Psoas muscle (tissue), 8 donors: ENCODE results near the gene PUS3. TPM values are rescaled to one million over a fixed set of nuclear protein-coding genes. Genes with fewer than 3 reads are reported as not detected.

Experiments
- ATAC-seq, 4 donors: fragments of 200-7000 bp; cut with Tn5 transposase; one replicate each; pipeline ENCODE4 v1.9.1; 2020; ENCODE audit warnings: moderate library complexity in 3 of 4, mild to moderate bottlenecking in 2 of 4
- DNase-seq, 2 donors: peaks; one replicate each; pipeline ENCODE4 v3.0.0-alpha.2; 2020
- H3K27ac ChIP-seq: fragments of 200-600 bp; one replicate; pipeline ENCODE4 v1.8.0; 2022
- H3K27me3 ChIP-seq, 3 donors: fragments of 200-600 bp in 1 of 3; one replicate each; pipeline versions ENCODE4 v1.6.1 to v1.8.0; 2013 to 2022; ENCODE audit warnings: low read length in 2 of 3, mild to moderate bottlenecking in 2 of 3, moderate library complexity in 1 of 3; ENCODE audit not compliant: insufficient read depth in 3 of 3
- H3K36me3 ChIP-seq, 2 donors: fragments of 200-600 bp in 1 of 2; one replicate each; pipeline versions ENCODE4 v1.6.1 to v1.8.0; 2013 to 2022; ENCODE audit warnings: low read depth in 1 of 2, mild to moderate bottlenecking in 1 of 2, moderate library complexity in 1 of 2; ENCODE audit not compliant: insufficient read depth in 1 of 2
- H3K4me1 ChIP-seq: fragments of 200-600 bp; one replicate; pipeline ENCODE4 v1.8.0; 2022
- H3K4me3 ChIP-seq: fragments of 200-600 bp; one replicate; pipeline ENCODE4 v1.8.0; 2022; ENCODE audit warnings: mild to moderate bottlenecking
- H3K9me3 ChIP-seq: fragments of 200-600 bp; one replicate; pipeline ENCODE4 v1.8.0; 2022
- CTCF ChIP-seq: fragments of 200-600 bp; IDR thresholded peaks from one replicate; pipeline ENCODE4 v1.8.0; 2022; ENCODE audit warnings: antibody characterized with exemption
- WGBS, 3 donors: extraction: QIAGEN DNeasy Blood & Tissue Kit; methylation state at CpG; one replicate each; pipeline versions ENCODE4 v1.1.6 to v1.1.7; 2013; 5-methylcytosine and 5-hydroxymethylcytosine counted together
- intact Hi-C, 2 donors: fragments of 100-400 bp; cut with DNase I; formaldehyde crosslinking; loops; one replicate each; pipeline versions ENCODE4 v1.11.0 to v1.14.2; 2022
- long read RNA-seq, 2 donors: library from polyadenylated mRNA; unstranded; transcript quantifications; one replicate each; pipeline ENCODE4 v2.0.0, GENCODE V29; 2021
- polyA plus RNA-seq, 3 donors: library from polyadenylated mRNA; stranded (reverse); fragments of 200-250 nt; gene quantifications; one replicate each; pipeline ENCODE4 v1.2.3, GENCODE V29; 2013
- total RNA-seq, 4 donors: library from RNA; stranded (reverse); fragmentation: NEBNext Ultra II Directional in 2 of 4; extraction: Animal tissue kit (Norgen Biotek cat#: 25700) in 2 of 4; gene quantifications; one replicate each; pipeline versions ENCODE4 v1.2.1 to v1.2.4, GENCODE V29; 2021 to 2023
- donor health status: healthy with polysubstance abuse.
- donor health status: DM: no; HTN: no; CAD: no; lungs with moderate emphysema.
- donor health status: Bipolar disorder and iron deficiency.
- donor health status: healthy.
- donor health status: DM: yes; HTN: yes; CAD: no.
- donor health status: DM: no; HTN: no; CAD: no.
- donor health status: DM: no; HTN: no; CAD: no.
- donor health status: DM: yes; HTN: yes; CAD: no.

PUS3 gene
- total RNA-seq (10 to 100 TPM in 3 of 4 donors, 1 to 10 TPM in 1; 9.0 to 17.5 (median 16.5) TPM), polyA plus RNA-seq (10 to 100 TPM; 15.0 to 17.5 (median 16.1) TPM)
- long read RNA-seq, donor 1, transcript PUS3-201 (4 exons, 1,843 nt): major isoform, 8 of 10 reads
- long read RNA-seq, donor 1, partial matches to known transcripts: 0 of 10 reads
- long read RNA-seq, donor 1, other reads (novel, unspliced or antisense): 0 of 10 reads
- long read RNA-seq, donor 2, transcript PUS3-205 (3 exons, 1,419 nt): major isoform, 6 of 23 reads
- long read RNA-seq, donor 2, transcript PUS3-201 (4 exons, 1,843 nt): minor isoform, 5 of 23 reads
- long read RNA-seq, donor 2, partial matches to known transcripts: 0 of 23 reads
- long read RNA-seq, donor 2, other reads (novel, unspliced or antisense): 12 of 23 reads

GRCh38 chr11:125902927-125903710 lies at the start of gene PUS3:
TSS of gene PUS3 (minus strand) at chr11:125903206. CDS start at chr11:125896284, 6,922 bp downstream.
- Histone ChIP-seq H3K9me3 (no peaks in the 10 kb centered on the region), H3K36me3 (peaks cover 5 to 14% of the 10 kb centered on the region in 2 donors), H3K4me1 (peaks cover 10% of the 10 kb centered on the region), H3K27me3 (peaks cover 4 to 28% (median 7%) of the 10 kb centered on the region in 3 donors), H3K27ac (peak within 1 kb of the TSS; percentile 90), H3K4me3 (peak within 1 kb of the TSS; percentile 87)
- intact Hi-C loops: no loop called here
- TF ChIP-seq CTCF: no peak
- DNase-seq (peak; percentile 94 to 96), ATAC-seq (peak; percentile 93 to 100 (median 98))
- 1 to 2% (median 2%) methylated on average over 31 of the region's 31 CpGs for WGBS, 3 donors

- TF ChIP-seq CTCF: no peak
- Histone ChIP-seq H3K27me3 (no peaks in the 10 kb centered on the region), H3K4me3 (no peak overlapping the region), H3K4me1 (no peaks in the 10 kb centered on the region), H3K27ac (no peak overlapping the region), H3K9me3 (no peaks in the 10 kb centered on the region), H3K36me3 (no peaks in the 10 kb centered on the region)
- ATAC-seq (no peak), DNase-seq (no peak)
- intact Hi-C loops: no loop called here
- WGBS, 3 donors: 13 to 54% (median 31%) methylated on average over 2 of the region's 2 CpGs
Measured at GRCh38 chr11:125952559-125952958, 49.6 kb upstream of the PUS3 start.

- H3K27me3 ChIP-seq: no peaks in the 10 kb centered on the region
- H3K27ac ChIP-seq: no peak overlapping the region
- no peak for DNase-seq
- intact Hi-C loops: no loop called here
- H3K4me3 ChIP-seq: no peak overlapping the region
- WGBS, 3 donors: 60 to 63% (median 62%) methylated on average over 9 to 11 of the region's 11 CpGs
- ATAC-seq: no peak
- no peaks in the 10 kb centered on the region for H3K4me1 ChIP-seq
- TF ChIP-seq CTCF: no peak
- no peaks in the 10 kb centered on the region for H3K9me3 ChIP-seq
- H3K36me3 ChIP-seq: no peaks in the 10 kb centered on the region
Measured at GRCh38 chr11:125951731-125952130, 48.7 kb upstream of the PUS3 start.

GRCh38 chr11:125950696-125951651 lies 48.0 kb upstream of the PUS3 start:
- H3K27ac ChIP-seq: no peak overlapping the region
- no peaks in the 10 kb centered on the region for H3K4me1 ChIP-seq
- no peaks in the 10 kb centered on the region for H3K27me3 ChIP-seq
- no peaks in the 10 kb centered on the region for H3K36me3 ChIP-seq
- no peak for TF ChIP-seq CTCF
- peak; percentile 33 to 62 (median 42) for ATAC-seq
- DNase-seq: peak; percentile 41 to 64
- whole genome bisulfite sequencing, 3 donors: 52 to 60% (median 57%) methylated on average over 11 to 15 of the region's 15 CpGs
- H3K9me3 ChIP-seq: no peaks in the 10 kb centered on the region
- intact Hi-C loops: no loop called here
- H3K4me3 ChIP-seq: no peak overlapping the region
